GM12878 (cell line): ENCODE measurements around the gene NUMBL. TPM values are rescaled to one million over a fixed set of nuclear protein-coding genes. Genes with fewer than 3 reads are reported as not detected.

Source experiments
- ATAC-seq: fragments of 200-7000 bp; cut with Tn5 transposase; 3 replicates; pipeline ENCODE4 v1.9.1; 2020; ENCODE audit warnings: mild to moderate bottlenecking, moderate library complexity
- BruUV-seq: library from RNA; stranded (reverse); fragments of 400-500 nt; replicated peaks from 2 replicates; lab custom pipeline; 2021; lab: Mats Ljungman, UMichigan
- CTCF ChIA-PET: fragments of 300-600 bp; sonication (Branson Sonifier 250); formaldehyde crosslinking; extraction: SDS; loops from one replicate; lab custom pipeline; 2021; ENCODE audit warnings: inconsistent platforms; lab: Yijun Ruan, JAX
- POLR2A ChIA-PET: fragments of 350-600 bp; formaldehyde crosslinking; extraction: SDS; loops from one replicate; lab custom pipeline; 2021; ENCODE audit warnings: inconsistent platforms; lab: Charles Lee
- RAD21 ChIA-PET: fragments of 300-600 bp; sonication (Branson Sonifier 250); formaldehyde crosslinking; loops from one replicate; lab custom pipeline; 2023; ENCODE audit warnings: antibody characterized with exemption; ENCODE audit not compliant: unreplicated experiment; lab: Charles Lee
- SMC1A ChIA-PET: fragments of 300-600 bp; sonication (Branson Sonifier 250); formaldehyde crosslinking; loops from one replicate; lab custom pipeline; 2023; ENCODE audit not compliant: unreplicated experiment, uncharacterized antibody; lab: Charles Lee
- DNase-seq: peaks from one replicate; pipeline ENCODE4 v3.0.0-alpha.2; 2011; ENCODE audit warnings: low read depth, low spot score
- FAIRE-seq: peaks from 3 replicates; lab custom pipeline; 2011; peaks lifted over from hg19 to GRCh38; lab: Jason Lieb, UNC
- H2AFZ ChIP-seq: 2 replicates; pipeline ENCODE4 v1.6.0; 2011; ENCODE audit warnings: low read depth, low read length, control low read depth; ENCODE audit not compliant: control insufficient read depth
- H3K27ac ChIP-seq: 2 replicates; pipeline ENCODE4 v1.5.1; 2011; ENCODE audit warnings: control low read depth; ENCODE audit not compliant: control insufficient read depth, insufficient read depth
- H3K27me3 ChIP-seq, 2 experiments: replicated peaks in 1 of 2; 2 replicates each; pipeline versions ENCODE4 v1.6.0 to v1.6.1; 2011; ENCODE audit warnings: low read length in 1 of 2; ENCODE audit not compliant: control insufficient read depth in 2 of 2, insufficient read depth in 2 of 2
- H3K36me3 ChIP-seq, 2 experiments: 2 replicates each; pipeline ENCODE4 v1.5.1; 2011; ENCODE audit warnings: low read length in 1 of 2; ENCODE audit not compliant: control insufficient read depth in 2 of 2, insufficient read depth in 2 of 2
- H3K4me1 ChIP-seq: 2 replicates; pipeline ENCODE4 v1.6.1; 2011; ENCODE audit warnings: mild to moderate bottlenecking, low read length, moderate library complexity, mixed read lengths; ENCODE audit not compliant: control insufficient read depth, insufficient read depth
- H3K4me2 ChIP-seq: 2 replicates; pipeline ENCODE4 v1.6.0; 2011; ENCODE audit warnings: control low read depth; ENCODE audit not compliant: control insufficient read depth, insufficient read depth
- H3K4me3 ChIP-seq: fragments of 200-600 bp; sonication (generic); 2 replicates; pipeline ENCODE4 v1.5.1; 2016
- H3K79me2 ChIP-seq: 2 replicates; pipeline ENCODE4 v1.6.0; 2011; ENCODE audit warnings: low read length; ENCODE audit not compliant: control insufficient read depth, insufficient read depth
- H3K9ac ChIP-seq: 2 replicates; pipeline ENCODE4 v1.8.0; 2011; ENCODE audit warnings: low read length, control low read depth, mixed read lengths; ENCODE audit not compliant: control insufficient read depth, insufficient read depth
- H3K9me3 ChIP-seq: replicated peaks from 3 replicates; pipeline ENCODE4 v1.5.1; 2011; ENCODE audit warnings: mild to moderate bottlenecking, low read length; ENCODE audit not compliant: control insufficient read depth, insufficient read depth
- H4K20me1 ChIP-seq: 2 replicates; pipeline ENCODE4 v1.6.0; 2011; ENCODE audit not compliant: control insufficient read depth, insufficient read depth
- CEBPB ChIP-seq, 2 experiments: fragments of 150-350 bp in 1 of 2; IDR thresholded peaks; 2 replicates each; pipeline ENCODE4 v1.6.1; 2012 to 2014; ENCODE audit warnings: low read depth in 2 of 2, low read length in 2 of 2, borderline replicate concordance in 1 of 2, inconsistent platforms in 1 of 2
- CREB1 ChIP-seq: IDR thresholded peaks from 2 replicates; pipeline ENCODE4 v1.6.1; 2012; ENCODE audit warnings: low read depth, mild to moderate bottlenecking, inconsistent platforms
- ELK1 ChIP-seq: IDR thresholded peaks from 2 replicates; pipeline ENCODE4 v1.6.1; 2012; ENCODE audit warnings: low read depth, low read length, improper control_type of control experiment
- FOXK2 ChIP-seq: fragments of 450-650 bp; IDR thresholded peaks from 2 replicates; pipeline ENCODE4 v1.6.1; 2017; ENCODE audit warnings: mild to moderate bottlenecking, moderate library complexity
- GATAD2B ChIP-seq: fragments of 450-650 bp; conservative IDR thresholded peaks from 2 replicates; pipeline ENCODE4 v1.6.1; 2017; ENCODE audit warnings: low read depth, mild to moderate bottlenecking, moderate library complexity
- MEF2B ChIP-seq: fragments of 450-650 bp; IDR thresholded peaks from 2 replicates; pipeline ENCODE4 v1.6.1; 2018; ENCODE audit warnings: mild to moderate bottlenecking, moderate library complexity; ENCODE audit not compliant: partially characterized antibody, poor library complexity, severe bottlenecking
- MTA2 ChIP-seq: fragments of 450-650 bp; IDR thresholded peaks from 2 replicates; pipeline ENCODE4 v1.6.1; 2016; ENCODE audit warnings: low read depth, mild to moderate bottlenecking, moderate library complexity
- NR2C2 ChIP-seq: IDR thresholded peaks from 2 replicates; pipeline ENCODE4 v1.6.1; 2011; ENCODE audit warnings: borderline replicate concordance, low read depth; ENCODE audit not compliant: control insufficient read depth, insufficient read length
- POLR2AphosphoS2 ChIP-seq: IDR thresholded peaks from 2 replicates; pipeline ENCODE4 v1.6.1; 2011; ENCODE audit warnings: low read depth, mild to moderate bottlenecking, low read length, improper control_type of control experiment, moderate library complexity
- RBBP5 ChIP-seq: fragments of 200-600 bp; sonication (generic); conservative IDR thresholded peaks from 2 replicates; pipeline ENCODE4 v1.6.1; 2016
- REST ChIP-seq: IDR thresholded peaks from 2 replicates; pipeline ENCODE4 v1.6.1; 2012; ENCODE audit warnings: mild to moderate bottlenecking, low read depth, low read length
- SP1 ChIP-seq: IDR thresholded peaks from one replicate; pipeline ENCODE4 v1.6.1; 2011; ENCODE audit warnings: low read depth, low read length
- TCF12 ChIP-seq: IDR thresholded peaks from 2 replicates; pipeline ENCODE4 v1.6.1; 2011; ENCODE audit warnings: low read depth, mild to moderate bottlenecking, low read length
- TCF7 ChIP-seq: IDR thresholded peaks from 2 replicates; pipeline ENCODE4 v1.6.1; 2014; ENCODE audit warnings: antibody characterized with exemption, borderline replicate concordance
- ZBED1 ChIP-seq: IDR thresholded peaks from 2 replicates; pipeline ENCODE4 v1.6.1; 2016; ENCODE audit warnings: borderline replicate concordance
- WGBS: methylation state at CpG from one replicate; pipeline ENCODE4 v1.1.6; 2016; ENCODE audit warnings: low lambda C conversion rate; ENCODE audit not compliant: insufficient replicate concordance, insufficient coverage; ENCODE audit errors: missing lambda C conversion rate; 5-methylcytosine and 5-hydroxymethylcytosine counted together
- in situ Hi-C: fragments of 300-500 bp; cut with MboI; formaldehyde crosslinking; loops from 9 replicates; pipeline ENCODE4 v1.14.3; 2018; ENCODE audit warnings: mixed read lengths
- intact Hi-C: fragments of 100-400 bp; cut with micrococcal nuclease; formaldehyde crosslinking; loops from one replicate; pipeline ENCODE4 v1.14.2; 2022; ENCODE audit not compliant: unreplicated experiment
- polyA plus RNA-seq, 11 experiments: library from polyadenylated mRNA; depleted of rRNA in 4 of 11; unstranded in 6 of 11; stranded (reverse) in 5 of 11; fragments of >200 nt; fragmentation: Nextera tagmentation in 4 of 11; fragmentation: Illumina TruSeq in 1 of 11; extraction: Ambion mirVana in 4 of 11; extraction: Trizol in 1 of 11; gene quantifications; 1 replicate in 1 of 11; 2 replicates in 10 of 11; pipeline versions ENCODE4 v1.2.1 to v1.2.3, GENCODE V29; 2011 to 2016; ENCODE audit warnings: inconsistent platforms in 2 of 11, missing spikeins in 2 of 11, low read depth in 1 of 11
- total RNA-seq, 4 experiments: library from RNA; depleted of rRNA in 3 of 4; stranded (reverse); fragments of >200 nt in 3 of 4; fragmentation: Illumina TruSeq in 1 of 4; extraction: Trizol in 1 of 4; gene quantifications; 2 replicates each; pipeline versions ENCODE4 v1.2.1 to v1.2.3, GENCODE V29; 2013 to 2021

NUMBL gene
- total and polyA plus RNA-seq, 10 of the 15 experiments (the other 5 are each of a cell fraction or from before 2014, with no cell fraction given): 0.16 to 9.4 (median 1.9) TPM

- TF ChIP-seq ELK1: no peak
- TF ChIP-seq CREB1: no peak
- no peak for TF ChIP-seq REST
Measured at GRCh38 chr19:40684280-40684679, 6.2 kb downstream of the NUMBL start (continued).

GRCh38 chr19:40683437-40683836 is 7.0 kb downstream of the NUMBL start:
- Histone ChIP-seq H3K9me3 (no peaks in the 10 kb centered on the region), H3K27me3 (no peaks in the 10 kb centered on the region), H3K36me3 (no peaks in the 10 kb centered on the region), H3K79me2 (no peaks in the 10 kb centered on the region), H3K4me1 (peaks cover 14% of the 10 kb centered on the region), H3K27ac (no peak overlapping the region), H2AFZ (no peak overlapping the region), H3K4me3 (no peak overlapping the region), H4K20me1 (no peaks in the 10 kb centered on the region), H3K9ac (no peak overlapping the region), H3K4me2 (no peak overlapping the region)
- ChIA-PET SMC1A (interaction anchor here (0.8 to 1.6 kb wide), 2 partner anchors 20 to 94 kb away, joined by 3 read pairs; no protein-coding TSS in a partner anchor), RAD21 (interaction anchor here (0.8 kb wide), 1 partner anchor 20 kb away, joined by 3 read pairs; no protein-coding TSS in a partner anchor), POLR2A (no interaction called here), CTCF (interaction anchor here (1.6 kb wide), 1 partner anchor 137 kb away, joined by 3 read pairs; no protein-coding TSS in a partner anchor)
- whole genome bisulfite sequencing: 73% methylated on average over 9 of the region's 9 CpGs
- DNase-seq (no peak), ATAC-seq (no peak), FAIRE-seq (no peak)
- intact Hi-C loops (no loop called here), in situ Hi-C loops (no loop called here)
- BruUV-seq: no TSS peak
- TF ChIP-seq MEF2B (no peak), CEBPB (IDR thresholded peaks at IDR 0.05; ENCODE audit: borderline replicate concordance in 1 of 2, low read depth in 2 of 2, low read length in 2 of 2) (no peak), NR2C2 (no peak), SP1 (no peak), TCF7 (no peak), ELK1 (no peak), ZBED1 (no peak), FOXK2 (no peak), GATAD2B (no peak), RBBP5 (no peak), MTA2 (no peak), TCF12 (no peak), POLR2AphosphoS2 (no peak)
